Left lung (tissue), 10 donors: ENCODE results near the gene PRKN. TPM values are rescaled to one million over a fixed set of nuclear protein-coding genes. Genes with fewer than 3 reads are reported as not detected.

Source experiments
- ATAC-seq: fragments of 200-7000 bp; cut with Tn5 transposase; one replicate; pipeline ENCODE4 v1.9.1; 2020; ENCODE audit warnings: moderate library complexity
- DNase-seq, 4 donors: peaks; one replicate each; pipeline ENCODE4 v3.0.0-alpha.2; 2013 to 2020
- H3K27ac ChIP-seq, 2 donors: fragments of 200-600 bp; sonication (generic) in 1 of 2; one replicate each; pipeline versions ENCODE4 v1.5.0 to v1.8.0; 2020 to 2021
- H3K27me3 ChIP-seq, 2 donors: fragments of 200-600 bp; sonication (generic) in 1 of 2; one replicate each; pipeline versions ENCODE4 v1.5.0 to v1.8.0; 2020 to 2021
- H3K36me3 ChIP-seq, 2 donors: fragments of 200-600 bp; sonication (generic) in 1 of 2; one replicate each; pipeline versions ENCODE4 v1.5.0 to v1.8.0; 2020 to 2021
- H3K4me1 ChIP-seq, 2 donors: fragments of 200-600 bp; one replicate each; pipeline ENCODE4 v1.8.0; 2021
- H3K4me3 ChIP-seq, 2 donors: fragments of 200-600 bp; sonication (generic) in 1 of 2; one replicate each; pipeline versions ENCODE4 v1.5.0 to v1.8.0; 2020 to 2021; ENCODE audit warnings: mild to moderate bottlenecking in 1 of 2
- H3K9me3 ChIP-seq, 2 donors: fragments of 200-600 bp; sonication (generic) in 1 of 2; one replicate each; pipeline versions ENCODE4 v1.5.0 to v1.8.0; 2020 to 2021
- CTCF ChIP-seq, 2 donors: fragments of 200-600 bp; sonication (generic) in 1 of 2; IDR thresholded peaks; one replicate each; pipeline versions ENCODE4 v1.5.0 to v1.8.0; 2021; ENCODE audit warnings: antibody characterized with exemption in 2 of 2
- intact Hi-C, 2 donors: fragments of 100-400 bp; cut with DNase I; formaldehyde crosslinking; loops; one replicate each; pipeline versions ENCODE4 v1.11.2 to v1.14.2; 2022
- polyA plus RNA-seq, 6 donors: library from polyadenylated mRNA; unstranded; fragments of 120-200 nt; gene quantifications; one replicate each; pipeline ENCODE4 v1.2.1, GENCODE V29; 2013; ENCODE audit not compliant: insufficient read length in 6 of 6
- total RNA-seq, 2 donors: library from RNA; stranded (reverse); fragmentation: NEBNext Ultra II Directional; extraction: Animal tissue kit (Norgen Biotek cat#: 25700); gene quantifications; one replicate each; pipeline ENCODE4 v1.2.1, GENCODE V29; 2021
- donor health status: DM: no; HTN: yes; CAD: no.
- donor health status: DM: no; HTN: no; CAD: no.

Gene PRKN
- total and polyA plus RNA-seq, 8 donors: 1.9 to 4.3 (median 2.5) TPM

GRCh38 chr6:162581988-162582780, 145.4 kb downstream of the PRKN start:
- intact Hi-C loops: no loop called here
- DNase-seq: no peak
- no peaks in the 10 kb centered on the region for H3K4me1 ChIP-seq

GRCh38 chr6:162580619-162581018, 146.9 kb downstream of the PRKN start:
- TF ChIP-seq CTCF (IDR thresholded peaks at IDR 0.05): no peak
- Histone ChIP-seq H3K4me3 (no peak overlapping the region), H3K36me3 (no peaks in the 10 kb centered on the region), H3K9me3 (no peaks in the 10 kb centered on the region), H3K27me3 (no peaks in the 10 kb centered on the region), H3K27ac (no peak overlapping the region), H3K4me1 (no peaks in the 10 kb centered on the region)
- DNase-seq (no peak), ATAC-seq (no peak)
- intact Hi-C loops: no loop called here

More at GRCh38 chr6:162581988-162582780, 145.4 kb downstream of the PRKN start:
- Histone ChIP-seq H3K9me3 (no peaks in the 10 kb centered on the region), H3K27ac (no peak overlapping the region), H3K36me3 (no peaks in the 10 kb centered on the region), H3K27me3 (no peaks in the 10 kb centered on the region), H3K4me3 (no peak overlapping the region)
- TF ChIP-seq CTCF (IDR thresholded peaks at IDR 0.05): no peak
- no peak for ATAC-seq

GRCh38 chr6:162576016-162576415, 151.6 kb downstream of the PRKN start:
- Histone ChIP-seq H3K27ac (no peak overlapping the region), H3K4me1 (no peaks in the 10 kb centered on the region), H3K4me3 (no peak overlapping the region), H3K27me3 (no peaks in the 10 kb centered on the region), H3K36me3 (no peaks in the 10 kb centered on the region), H3K9me3 (no peaks in the 10 kb centered on the region)
- no peak for TF ChIP-seq CTCF (IDR thresholded peaks at IDR 0.05)
- DNase-seq (no peak), ATAC-seq (no peak)
- intact Hi-C loops: no loop called here

GRCh38 chr6:162572240-162572639, 155.3 kb downstream of the PRKN start:
- Histone ChIP-seq H3K4me1 (no peaks in the 10 kb centered on the region), H3K36me3 (no peaks in the 10 kb centered on the region), H3K9me3 (peaks cover 0 to 18% of the 10 kb centered on the region in 2 donors), H3K27me3 (no peaks in the 10 kb centered on the region), H3K4me3 (no peak overlapping the region), H3K27ac (no peak overlapping the region)
- intact Hi-C loops: no loop called here
- DNase-seq (no peak), ATAC-seq (no peak)
- no peak for TF ChIP-seq CTCF (IDR thresholded peaks at IDR 0.05)

- DNase-seq (no peak), ATAC-seq (no peak)
- H3K9me3 ChIP-seq: peaks cover 0 to 49% of the 10 kb centered on the region in 2 donors
- no peak overlapping the region for H3K27ac ChIP-seq
- TF ChIP-seq CTCF (IDR thresholded peaks at IDR 0.05): no peak
- H3K27me3 ChIP-seq: no peaks in the 10 kb centered on the region
- H3K4me1 ChIP-seq: no peaks in the 10 kb centered on the region
- intact Hi-C loops: no loop called here
- no peak overlapping the region for H3K4me3 ChIP-seq
- H3K36me3 ChIP-seq: no peaks in the 10 kb centered on the region
Observed at GRCh38 chr6:162568266-162568665, 159.3 kb downstream of the PRKN start.
